Mesenchymal stem cell (in vitro differentiated cells and primary cell): Measurements from ENCODE around the gene SCAF1.

Source experiments
- DNase-seq: peaks from one replicate; pipeline ENCODE4 v3.0.0-alpha.2; 2013
- H2AFZ ChIP-seq: one replicate; pipeline ENCODE4 v1.6.1; 2013; ENCODE audit warnings: low read depth, mild to moderate bottlenecking, control low read depth, inconsistent platforms, low read length, moderate library complexity
- H2AK5ac ChIP-seq: 2 replicates; pipeline ENCODE4 v1.6.1; 2013; ENCODE audit warnings: low read length, moderate library complexity, mild to moderate bottlenecking, inconsistent platforms; ENCODE audit not compliant: severe bottlenecking
- H2BK120ac ChIP-seq: one replicate; pipeline ENCODE4 v1.6.1; 2013; ENCODE audit warnings: low read depth, mild to moderate bottlenecking, inconsistent platforms, low read length, moderate library complexity
- H2BK12ac ChIP-seq, 2 experiments: one replicate each; pipeline ENCODE4 v1.6.1; 2013; ENCODE audit warnings: inconsistent platforms in 2 of 2, low read length in 2 of 2, mild to moderate bottlenecking in 2 of 2, moderate library complexity in 2 of 2, control low read depth in 1 of 2
- H2BK15ac ChIP-seq: one replicate; pipeline ENCODE4 v1.6.1; 2013; ENCODE audit warnings: mild to moderate bottlenecking, low read depth, inconsistent platforms; ENCODE audit not compliant: poor library complexity, severe bottlenecking
- H2BK5ac ChIP-seq: 2 replicates; pipeline ENCODE4 v1.6.1; 2013; ENCODE audit warnings: low read depth, mild to moderate bottlenecking, low read length, control low read depth, inconsistent platforms; ENCODE audit not compliant: poor library complexity, severe bottlenecking
- H3K14ac ChIP-seq, 2 experiments: one replicate each; pipeline ENCODE4 v1.6.1; 2013; ENCODE audit warnings: inconsistent platforms in 2 of 2, low read length in 2 of 2, control low read depth in 1 of 2, mild to moderate bottlenecking in 1 of 2, moderate library complexity in 1 of 2
- H3K18ac ChIP-seq, 2 experiments: one replicate each; pipeline ENCODE4 v1.6.1; 2013; ENCODE audit warnings: inconsistent platforms in 2 of 2, low read length in 2 of 2, control low read depth in 1 of 2, low read depth in 1 of 2, mild to moderate bottlenecking in 1 of 2
- H3K23ac ChIP-seq, 2 experiments: one replicate each; pipeline ENCODE4 v1.6.1; 2013; ENCODE audit warnings: inconsistent platforms in 2 of 2, low read length in 2 of 2, mild to moderate bottlenecking in 2 of 2, moderate library complexity in 2 of 2, control low read depth in 1 of 2
- H3K27ac ChIP-seq: 2 replicates; pipeline ENCODE4 v1.5.1; 2013; ENCODE audit warnings: mild to moderate bottlenecking, moderate library complexity, low read length, control low read depth, inconsistent platforms; ENCODE audit not compliant: poor library complexity, severe bottlenecking
- H3K27me3 ChIP-seq, 2 experiments: 2 replicates each; pipeline versions ENCODE4 v1.6.1 to v1.7.0; 2013; ENCODE audit warnings: low read length in 2 of 2, mild to moderate bottlenecking in 2 of 2, moderate library complexity in 2 of 2, control low read depth in 1 of 2, inconsistent platforms in 1 of 2; ENCODE audit not compliant: control insufficient read depth in 1 of 2, insufficient read depth in 1 of 2
- H3K36me3 ChIP-seq, 2 experiments: 2 replicates each; pipeline versions ENCODE4 v1.6.1 to v1.7.0; 2013; ENCODE audit warnings: low read length in 2 of 2, control low read depth in 1 of 2, inconsistent platforms in 1 of 2, low read depth in 1 of 2, mild to moderate bottlenecking in 1 of 2; ENCODE audit not compliant: insufficient read depth in 2 of 2, control insufficient read depth in 1 of 2
- H3K4ac ChIP-seq, 2 experiments: one replicate each; pipeline ENCODE4 v1.6.1; 2013; ENCODE audit warnings: inconsistent platforms in 2 of 2, low read length in 2 of 2, mild to moderate bottlenecking in 2 of 2, moderate library complexity in 2 of 2, control low read depth in 1 of 2, low read depth in 1 of 2
- H3K4me1 ChIP-seq: 2 replicates; pipeline ENCODE4 v1.6.1; 2013; ENCODE audit warnings: low read depth, low read length, control low read depth; ENCODE audit not compliant: control insufficient read depth, insufficient read depth
- H3K4me2 ChIP-seq: 2 replicates; pipeline ENCODE4 v1.6.1; 2013; ENCODE audit warnings: low read length, mild to moderate bottlenecking, inconsistent platforms; ENCODE audit not compliant: poor library complexity, severe bottlenecking
- H3K4me3 ChIP-seq, 2 experiments: 2 replicates each; pipeline versions ENCODE4 v1.5.1 to v1.7.0; 2013; ENCODE audit warnings: low read length in 2 of 2, mild to moderate bottlenecking in 2 of 2, control low read depth in 1 of 2, low read depth in 1 of 2; ENCODE audit not compliant: insufficient read depth in 1 of 2
- H3K79me1 ChIP-seq: replicated peaks from 2 replicates; pipeline ENCODE4 v1.6.1; 2013; ENCODE audit warnings: mild to moderate bottlenecking, control low read depth, low read length, inconsistent platforms; ENCODE audit not compliant: poor library complexity, severe bottlenecking
- H3K9ac ChIP-seq: 2 replicates; pipeline ENCODE4 v1.7.0; 2013; ENCODE audit warnings: mild to moderate bottlenecking, low read length, moderate library complexity
- H3K9me3 ChIP-seq: 2 replicates; pipeline ENCODE4 v1.7.0; 2013; ENCODE audit warnings: mild to moderate bottlenecking, low read length; ENCODE audit not compliant: control insufficient read depth
- H4K8ac ChIP-seq: one replicate; pipeline ENCODE4 v1.6.1; 2013; ENCODE audit warnings: inconsistent platforms, mild to moderate bottlenecking, low read length, moderate library complexity
- H4K91ac ChIP-seq: one replicate; pipeline ENCODE4 v1.6.1; 2013; ENCODE audit warnings: mild to moderate bottlenecking, low read length, inconsistent platforms
- WGBS: methylation state at CpG from one replicate; pipeline ENCODE4 v1.1.7; 2013; ENCODE audit warnings: mixed read lengths; 5-methylcytosine and 5-hydroxymethylcytosine counted together

Gene SCAF1

DNA sequence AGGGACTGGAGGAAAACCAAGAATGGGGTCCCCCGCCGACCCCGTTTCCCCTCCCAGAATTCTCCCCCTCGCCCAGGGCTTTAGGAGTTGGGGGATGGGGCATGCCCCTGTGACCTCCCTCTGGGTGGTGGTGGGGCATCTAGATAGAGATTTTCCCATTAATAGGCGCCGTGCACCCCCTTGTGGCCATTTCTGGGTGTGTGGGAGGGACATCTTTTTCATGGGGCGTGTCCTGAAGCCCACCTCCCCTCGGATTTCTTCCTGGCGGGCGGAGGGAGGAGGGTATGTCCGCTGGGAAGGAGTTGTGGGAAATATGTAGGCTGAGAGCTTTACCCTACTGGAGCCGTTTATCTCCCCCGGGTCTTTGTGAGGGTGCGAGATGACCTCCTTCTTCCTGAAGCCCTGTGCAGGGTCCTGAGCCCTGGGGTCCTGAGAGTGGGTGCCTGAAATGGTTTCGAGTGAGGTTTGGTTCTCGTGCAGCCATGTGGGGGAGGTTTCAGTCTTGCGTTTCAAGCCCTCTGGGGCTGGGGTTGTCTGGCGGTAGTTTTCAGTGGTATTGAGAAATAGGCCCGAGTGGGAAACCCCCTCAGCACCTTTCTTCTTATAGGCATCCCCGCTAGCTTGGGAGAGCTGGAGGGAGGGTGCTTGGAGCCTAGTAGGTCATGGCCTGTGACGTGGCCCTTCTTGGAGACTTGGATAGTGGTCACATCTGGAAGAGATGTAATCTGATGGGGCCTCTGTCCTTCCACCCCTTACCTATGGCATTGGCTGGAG, 36.1 kb downstream of the SCAF1 start:
- H3K9ac ChIP-seq, result peak overlapping the region; percentile 98
- H3K18ac ChIP-seq, result peak overlapping the region; percentile 63 to 100
- peak overlapping the region in 1 of 2 experiments; percentile 15 for H2BK12ac ChIP-seq
- H3K27me3 ChIP-seq, result no peaks in the 10 kb centered on the region
- DNase-seq, result peak; percentile 91
- peak overlapping the region in 1 of 2 experiments; percentile 29 for H3K4ac ChIP-seq
- 3% methylated on average over 13 of the region's 21 CpGs for WGBS
- peak overlapping the region; percentile 59 for H4K8ac ChIP-seq
- peaks cover 34% of the 10 kb centered on the region for H3K4me1 ChIP-seq
- H3K9me3 ChIP-seq, result no peaks in the 10 kb centered on the region
- H3K79me1 ChIP-seq, result no peaks in the 10 kb centered on the region
- H2AK5ac ChIP-seq, result peak overlapping the region; percentile 82
- no peak overlapping the region for H2AFZ ChIP-seq
- H4K91ac ChIP-seq, result peak overlapping the region; percentile 41
- peaks cover 17 to 31% of the 10 kb centered on the region in 2 experiments for H3K36me3 ChIP-seq
- peak overlapping the region; percentile 98 to 99 for H3K4me3 ChIP-seq
- H3K27ac ChIP-seq, result peak overlapping the region; percentile 72
- peak overlapping the region in 1 of 2 experiments; percentile 64 for H3K23ac ChIP-seq
- H3K14ac ChIP-seq, result peak overlapping the region in 1 of 2 experiments; percentile 4
- no peak overlapping the region for H2BK120ac ChIP-seq
- peak overlapping the region; percentile 98 for H3K4me2 ChIP-seq
- peak overlapping the region; percentile 54 for H2BK5ac ChIP-seq
- H2BK15ac ChIP-seq, result no peak overlapping the region

DNA sequence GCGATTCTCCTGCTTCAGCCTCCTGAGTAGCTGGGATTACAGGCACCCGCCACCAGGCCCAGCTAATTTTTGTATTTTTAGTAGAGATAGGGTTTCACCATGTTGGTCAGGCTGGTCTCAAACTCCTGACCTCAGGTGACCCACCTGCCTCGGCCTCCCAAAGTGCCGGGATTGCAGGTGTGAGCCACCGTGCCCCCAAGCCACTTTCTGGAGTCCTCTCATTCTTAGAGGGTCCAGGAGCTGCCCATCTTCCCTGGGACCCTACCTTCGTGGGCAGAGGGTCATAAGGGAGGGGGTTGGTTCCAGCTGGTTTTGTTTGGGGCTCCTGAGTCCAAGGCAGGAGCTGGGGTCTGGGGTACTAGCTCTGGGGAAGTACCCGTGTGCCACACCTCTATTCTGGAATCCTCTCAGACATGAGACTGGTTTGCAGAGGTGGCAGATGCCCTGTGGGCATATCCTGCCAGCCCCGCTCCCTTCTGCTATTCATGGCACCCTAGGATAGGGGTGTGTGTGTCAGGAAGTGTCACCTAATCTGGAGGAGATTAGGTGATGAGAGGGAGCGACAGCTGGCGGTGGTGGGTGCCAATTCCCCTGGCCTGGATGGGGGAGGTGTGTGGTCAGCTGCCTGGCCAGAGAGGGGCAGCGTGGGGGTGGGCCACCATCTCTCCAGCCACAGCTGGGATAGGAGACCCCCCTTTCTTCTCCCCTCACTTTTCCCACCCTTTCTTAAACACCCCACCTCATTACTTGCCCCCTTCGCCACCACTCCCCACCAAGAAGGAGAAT, 37.2 kb downstream of the SCAF1 start:
- Histone ChIP-seq H2BK12ac (peak overlapping the region in 1 of 2 experiments; percentile 55), H3K27ac (no peak overlapping the region), H4K91ac (no peak overlapping the region), H3K27me3 (no peaks in the 10 kb centered on the region), H2AK5ac (no peak overlapping the region), H3K4me3 (no peak overlapping the region), H2BK5ac (no peak overlapping the region), H2BK15ac (no peak overlapping the region), H3K14ac (no peak overlapping the region), H3K4ac (no peak overlapping the region), H3K79me1 (peaks cover 6% of the 10 kb centered on the region), H2BK120ac (no peak overlapping the region), H3K9me3 (no peaks in the 10 kb centered on the region), H3K18ac (no peak overlapping the region), H3K4me1 (peaks cover 34% of the 10 kb centered on the region), H2AFZ (no peak overlapping the region), H3K36me3 (peaks cover 25 to 32% of the 10 kb centered on the region in 2 experiments), H3K4me2 (peak overlapping the region; percentile 54), H3K9ac (no peak overlapping the region), H3K23ac (no peak overlapping the region), H4K8ac (no peak overlapping the region)
- no peak for DNase-seq
- WGBS, result 80% methylated on average over 10 of the region's 12 CpGs

GRCh38 chr19:49679771-49680413, 37.9 kb downstream of the SCAF1 start:
- Histone ChIP-seq H4K91ac (no peak overlapping the region), H2BK15ac (no peak overlapping the region), H4K8ac (peak overlapping the region; percentile 81), H3K23ac (peak overlapping the region in 1 of 2 experiments; percentile 26), H3K4me2 (peak overlapping the region; percentile 40), H2AFZ (no peak overlapping the region), H3K36me3 (peaks cover 32 to 39% of the 10 kb centered on the region in 2 experiments), H2BK120ac (no peak overlapping the region), H3K14ac (no peak overlapping the region), H3K79me1 (peaks cover 7% of the 10 kb centered on the region), H3K27ac (no peak overlapping the region), H3K4me3 (peak overlapping the region in 1 of 2 experiments; percentile 55), H2BK12ac (no peak overlapping the region), H2BK5ac (no peak overlapping the region), H3K18ac (peak overlapping the region; percentile 6 to 66), H3K4ac (peak overlapping the region in 1 of 2 experiments; percentile 13), H2AK5ac (no peak overlapping the region), H3K9me3 (no peaks in the 10 kb centered on the region), H3K4me1 (peaks cover 34% of the 10 kb centered on the region), H3K9ac (peak overlapping the region; percentile 78), H3K27me3 (no peaks in the 10 kb centered on the region)
- WGBS, result 54% methylated on average over 7 of the region's 10 CpGs
- DNase-seq, result no peak
